Muscle of leg (tissue), 11 donors: ENCODE measurements around the gene SPATA31C2. TPM values are rescaled to one million over a fixed set of nuclear protein-coding genes. Genes with fewer than 3 reads are reported as not detected.

Source experiments
- DNase-seq: peaks from one replicate; pipeline ENCODE4 v3.0.0; 2013
- H3K27ac ChIP-seq: one replicate; pipeline ENCODE4 v1.5.1; 2013; ENCODE audit warnings: mild to moderate bottlenecking, low read length, control low read depth
- H3K27me3 ChIP-seq: one replicate; pipeline ENCODE4 v1.6.1; 2013; ENCODE audit warnings: low read length; ENCODE audit not compliant: control insufficient read depth, insufficient read depth
- H3K36me3 ChIP-seq: one replicate; pipeline ENCODE4 v1.6.1; 2013; ENCODE audit warnings: low read length; ENCODE audit not compliant: control insufficient read depth, insufficient read depth
- H3K4me1 ChIP-seq: one replicate; pipeline ENCODE4 v1.6.1; 2013; ENCODE audit warnings: low read length; ENCODE audit not compliant: control insufficient read depth, insufficient read depth
- H3K4me3 ChIP-seq: one replicate; pipeline ENCODE4 v1.5.1; 2013; ENCODE audit warnings: low read length, control low read depth
- H3K9me3 ChIP-seq: replicated peaks from 2 replicates; pipeline ENCODE4 v1.6.1; 2013; ENCODE audit warnings: low read depth, low read length; ENCODE audit not compliant: control insufficient read depth
- WGBS: methylation state at CpG from one replicate; pipeline ENCODE4 v1.1.5; 2013; ENCODE audit warnings: missing lambda C conversion rate; ENCODE audit not compliant: insufficient coverage; 5-methylcytosine and 5-hydroxymethylcytosine counted together
- polyA plus RNA-seq, 8 donors: library from polyadenylated mRNA; unstranded; fragments of 120-200 nt; gene quantifications; one replicate each; pipeline versions ENCODE4 v1.2.1 to v1.2.3, GENCODE V29; 2013; ENCODE audit warnings: inconsistent platforms in 1 of 8, low replicate concordance in 1 of 8; ENCODE audit not compliant: insufficient read length in 8 of 8, insufficient read depth in 1 of 8
- total RNA-seq: library from RNA; stranded (reverse); fragments of 120-200 nt; gene quantifications from one replicate; pipeline ENCODE4 v1.2.4, GENCODE V29; 2013

The SPATA31C2 gene
- total and polyA plus RNA-seq, 9 donors: 0.04 to 0.24 (median 0.06) TPM; not detected in 1

DNA sequence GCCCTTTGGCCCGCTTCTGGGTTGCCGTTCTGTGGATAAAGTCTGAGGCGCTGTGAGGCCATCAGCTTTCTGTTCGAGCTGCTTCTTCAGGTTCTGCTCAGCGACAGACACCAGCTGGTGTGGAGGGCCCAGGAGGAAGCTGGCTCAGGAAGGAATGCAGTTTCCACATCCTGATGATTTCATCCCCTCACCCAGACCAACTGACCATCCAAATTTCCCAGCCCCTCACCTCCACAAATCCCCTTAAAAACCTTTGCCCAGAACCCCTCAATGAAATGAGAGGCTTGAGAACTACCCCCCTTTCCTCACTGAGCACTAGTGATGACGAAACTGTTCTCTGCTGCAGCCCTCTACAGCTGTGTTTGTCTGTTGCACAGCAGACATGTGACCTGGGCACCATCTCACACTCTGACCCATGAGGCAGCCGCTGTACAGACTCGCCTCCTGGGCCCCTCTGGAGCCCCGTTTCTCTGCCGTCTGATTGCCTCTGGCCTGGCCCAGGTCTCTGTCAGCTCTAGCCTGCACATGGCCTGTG is 45.4 kb downstream of the SPATA31C2 start:
- H3K27ac ChIP-seq: no peak overlapping the region
- no peak overlapping the region for H3K4me3 ChIP-seq
- H3K36me3 ChIP-seq: no peaks in the 10 kb centered on the region
- H3K27me3 ChIP-seq: no peaks in the 10 kb centered on the region
- peak; percentile 53 for DNase-seq
- H3K9me3 ChIP-seq: no peaks in the 10 kb centered on the region
- WGBS: 30% methylated on average over 5 of the region's 10 CpGs
- peaks cover 6% of the 10 kb centered on the region for H3K4me1 ChIP-seq

DNA sequence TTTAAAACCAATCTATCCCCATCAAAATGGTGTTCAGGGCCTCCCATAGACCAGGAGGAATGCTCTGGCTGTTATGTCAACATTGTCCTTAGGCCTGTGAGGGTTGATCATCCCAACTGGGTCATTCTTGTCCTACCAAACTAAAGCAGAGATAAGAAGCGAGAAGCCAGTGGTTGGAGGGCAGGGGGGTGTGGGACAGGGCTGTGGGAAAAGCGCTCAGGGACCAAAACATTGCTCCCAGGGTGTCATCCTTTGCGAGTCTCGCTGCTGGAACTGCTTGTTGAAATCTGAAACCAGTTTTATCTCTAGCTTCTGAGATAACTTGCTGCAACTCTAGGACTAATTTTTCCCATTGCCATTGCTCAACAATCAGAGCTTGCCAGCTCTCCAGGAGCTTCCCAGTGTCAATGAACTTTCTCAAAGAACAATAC is 48.1 kb downstream of the SPATA31C2 start:
- Histone ChIP-seq H3K27ac (no peak overlapping the region), H3K4me3 (no peak overlapping the region), H3K9me3 (no peaks in the 10 kb centered on the region), H3K4me1 (peaks cover 6% of the 10 kb centered on the region), H3K27me3 (no peaks in the 10 kb centered on the region), H3K36me3 (no peaks in the 10 kb centered on the region)
- WGBS: 66% methylated on average over 4 of the region's 4 CpGs
- no peak for DNase-seq

DNA sequence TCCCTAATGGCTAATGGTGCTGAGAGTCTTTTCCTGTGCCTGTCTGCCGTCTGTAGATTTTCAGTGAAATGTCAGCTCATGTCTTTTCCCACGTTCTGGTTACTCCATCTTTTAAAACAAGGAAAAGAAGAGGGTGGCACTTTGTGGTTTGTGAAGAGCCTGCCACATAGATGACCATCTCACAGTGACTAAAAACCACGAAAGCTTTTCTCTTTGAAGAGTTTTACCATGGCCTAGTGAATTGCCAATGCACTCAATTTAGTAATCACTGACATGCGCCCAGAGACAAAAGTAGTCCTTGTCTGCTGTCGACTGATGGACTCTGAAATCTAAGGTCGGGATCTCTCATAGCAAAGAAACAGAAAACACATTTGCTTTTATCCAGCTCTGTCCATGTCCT is 50.4 kb downstream of the SPATA31C2 start:
- Histone ChIP-seq H3K36me3 (no peaks in the 10 kb centered on the region), H3K27ac (no peak overlapping the region), H3K9me3 (no peaks in the 10 kb centered on the region), H3K4me1 (peaks cover 4% of the 10 kb centered on the region), H3K27me3 (no peaks in the 10 kb centered on the region), H3K4me3 (no peak overlapping the region)
- no peak for DNase-seq
- 73% methylated on average over 4 of the region's 6 CpGs for WGBS

DNA sequence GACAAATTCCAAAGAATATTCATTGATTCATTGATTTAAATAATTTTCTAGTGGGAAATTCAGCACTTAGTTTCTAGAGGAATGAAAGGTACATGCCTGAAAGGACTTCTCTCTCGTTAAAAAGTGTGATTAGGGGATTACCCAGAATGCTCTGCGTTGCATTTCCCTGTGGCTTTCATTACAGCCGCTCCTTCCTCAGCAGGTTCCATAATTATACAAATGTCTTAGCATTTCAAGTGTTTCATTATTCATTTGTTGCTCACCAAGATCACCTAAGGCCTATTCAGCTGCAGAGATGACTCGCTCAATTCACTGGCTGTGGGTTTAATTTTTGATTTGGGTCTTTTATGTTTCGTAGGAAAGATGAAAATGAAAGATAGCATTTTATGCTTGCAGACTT is 52.8 kb downstream of the SPATA31C2 start:
- Histone ChIP-seq H3K9me3 (no peaks in the 10 kb centered on the region), H3K4me1 (no peaks in the 10 kb centered on the region), H3K4me3 (no peak overlapping the region), H3K27me3 (no peaks in the 10 kb centered on the region), H3K36me3 (no peaks in the 10 kb centered on the region), H3K27ac (no peak overlapping the region)
- DNase-seq: no peak
- 90% methylated on average over 2 of the region's 5 CpGs for WGBS

DNA sequence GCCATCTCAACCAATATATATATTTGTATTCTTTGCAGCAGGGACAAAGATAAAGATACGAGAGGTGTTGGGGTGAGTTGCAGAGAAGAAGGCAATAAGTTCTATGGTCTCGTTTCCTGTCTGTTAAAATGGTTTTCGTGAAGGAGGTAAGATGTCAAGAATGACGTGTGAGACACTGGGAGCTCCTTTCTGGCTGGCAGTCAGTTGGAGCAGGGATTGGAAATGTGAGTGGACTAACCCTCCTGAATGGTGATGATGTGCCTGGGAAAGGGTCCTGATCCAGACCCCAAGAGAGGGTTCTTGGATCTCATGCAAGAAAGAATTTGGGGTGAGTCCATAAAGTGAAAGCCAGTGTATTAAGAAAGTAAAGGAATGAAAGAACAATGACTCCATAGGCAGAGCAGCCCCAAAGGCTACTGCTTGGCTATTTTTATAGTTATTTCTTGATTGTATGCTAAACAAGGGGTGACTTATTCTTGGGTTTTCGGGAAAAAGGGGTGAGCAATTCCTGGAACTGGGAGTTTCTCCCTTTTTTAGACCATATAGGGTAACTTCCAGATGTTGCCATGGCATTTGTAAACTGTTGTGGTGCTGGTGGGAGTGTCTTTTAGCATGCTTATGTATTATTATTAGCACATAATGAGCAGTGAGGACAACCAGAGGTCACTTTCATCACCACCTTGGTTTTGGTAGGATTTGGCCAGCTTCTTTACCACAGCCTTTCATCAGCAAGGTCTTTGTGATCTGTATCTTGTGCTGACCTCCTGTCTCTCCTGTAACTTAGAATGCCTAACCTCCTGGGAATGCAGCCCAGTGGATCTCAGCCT is 53.7 kb downstream of the SPATA31C2 start:
- Histone ChIP-seq H3K36me3 (no peaks in the 10 kb centered on the region), H3K27ac (peak overlapping the region; percentile 22), H3K4me1 (no peaks in the 10 kb centered on the region), H3K4me3 (no peak overlapping the region), H3K27me3 (no peaks in the 10 kb centered on the region), H3K9me3 (no peaks in the 10 kb centered on the region)
- peak; percentile 66 for DNase-seq
- WGBS: 32% methylated on average over 5 of the region's 5 CpGs

Other genes with a start within 250 kb of the SPATA31C2 start
- gene SPATA31C1, start 220.5 kb downstream of the SPATA31C2 start, total RNA-seq: 0.04 TPM
- under 1 TPM in 6 of 8 donors, not detected in 2; 0.04 to 0.49 (median 0.13) TPM for gene SPATA31C1, start 220.5 kb downstream of the SPATA31C2 start, polyA plus RNA-seq
- 5.3 TPM for gene CDK20, start 163.9 kb downstream of the SPATA31C2 start, total RNA-seq
- 1 to 10 TPM; 5.4 to 7.7 (median 6.1) TPM for gene CDK20, start 163.9 kb downstream of the SPATA31C2 start, polyA plus RNA-seq
- gene SPIN1, start 250.0 kb upstream of the SPATA31C2 start, total RNA-seq: 56.3 TPM
- 10 to 100 TPM; 57.0 to 86.0 (median 67.4) TPM for gene SPIN1, start 250.0 kb upstream of the SPATA31C2 start, polyA plus RNA-seq